Left colon (tissue), 2 donors: Measurements from ENCODE around the gene ITSN2. TPM values are rescaled to one million over a fixed set of nuclear protein-coding genes. Genes with fewer than 3 reads are reported as not detected.

Experiments used
- ATAC-seq: fragments of 200-7000 bp; cut with Tn5 transposase; one replicate; pipeline ENCODE4 v1.9.1; 2020; ENCODE audit warnings: mild to moderate bottlenecking, moderate library complexity
- DNase-seq, 2 donors: peaks; one replicate each; pipeline ENCODE4 v3.0.0-alpha.2; 2020
- intact Hi-C, 2 donors: fragments of 100-400 bp; cut with DNase I in 1 of 2; cut with micrococcal nuclease in 1 of 2; formaldehyde crosslinking; loops; one replicate each; pipeline versions ENCODE4 v1.11.2 to v1.14.0; 2022; cut with DNase I, micrococcal nuclease
- total RNA-seq, 2 donors: library from RNA; stranded (reverse); fragmentation: NEBNext Ultra II Directional; extraction: Animal tissue kit (Norgen Biotek cat#: 25700); gene quantifications; one replicate each; pipeline ENCODE4 v1.2.1, GENCODE V29; 2021
- donor health status: DM: no; HTN: no; CAD: no.
- donor health status: DM: yes; HTN: yes; CAD: no.

ITSN2 gene
- total RNA-seq, 2 donors from 2014 or later, result 52.6 to 54.6 TPM

GRCh38 chr2:24241528-24241927 is 118.8 kb downstream of the ITSN2 start:
- DNase-seq, result no peak
- intact Hi-C loops, result no loop called here
- ATAC-seq, result no peak

DNA sequence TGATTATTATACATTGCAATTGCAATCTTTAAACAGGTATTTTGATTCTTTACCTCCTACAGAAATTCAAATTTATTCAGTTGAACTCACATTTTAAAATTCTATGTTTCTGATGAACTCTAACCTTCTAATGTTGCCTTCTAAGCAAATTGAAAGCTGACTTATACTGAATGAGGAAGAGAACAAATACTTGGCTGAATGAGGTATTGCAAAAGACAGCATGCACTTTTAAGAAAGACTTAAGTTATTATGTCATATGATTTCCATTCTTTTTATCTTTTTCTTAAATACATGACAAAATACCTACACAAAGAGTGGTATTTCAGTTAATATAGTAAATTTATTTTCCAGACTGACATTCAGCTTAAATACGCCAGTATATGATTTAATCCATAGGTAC is 120.8 kb downstream of the ITSN2 start:
- intact Hi-C loops, result no loop called here
- ATAC-seq, result no peak
- no peak for DNase-seq

GRCh38 chr2:24238158-24238557 is 122.2 kb downstream of the ITSN2 start:
- ATAC-seq (no peak), DNase-seq (no peak)
- intact Hi-C loops, result no loop called here

DNA sequence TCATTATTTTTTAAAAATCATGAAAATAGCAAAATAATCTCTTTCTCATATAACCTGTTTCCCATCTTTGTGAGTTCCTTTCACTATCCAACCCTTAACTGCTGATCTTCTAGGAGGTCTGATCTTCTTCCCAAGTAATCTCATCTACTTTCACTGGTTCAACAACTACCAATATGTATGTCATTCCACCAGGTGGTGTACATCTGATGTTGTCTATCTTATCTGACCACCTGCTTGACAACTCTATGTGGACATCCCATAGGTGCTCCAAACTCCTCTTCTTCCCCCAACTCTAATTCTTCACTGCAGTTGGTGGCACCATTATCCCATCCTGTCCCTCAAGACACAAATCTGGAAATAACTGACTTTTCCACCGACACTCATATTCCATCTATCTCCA is 123.0 kb downstream of the ITSN2 start:
- DNase-seq (no peak), ATAC-seq (no peak)
- intact Hi-C loops, result no loop called here

- intact Hi-C loops, result no loop called here
- no peak for ATAC-seq
- no peak for DNase-seq
These were observed 127.0 kb downstream of the ITSN2 start for GRCh38 chr2:24233321-24233720.

DNA sequence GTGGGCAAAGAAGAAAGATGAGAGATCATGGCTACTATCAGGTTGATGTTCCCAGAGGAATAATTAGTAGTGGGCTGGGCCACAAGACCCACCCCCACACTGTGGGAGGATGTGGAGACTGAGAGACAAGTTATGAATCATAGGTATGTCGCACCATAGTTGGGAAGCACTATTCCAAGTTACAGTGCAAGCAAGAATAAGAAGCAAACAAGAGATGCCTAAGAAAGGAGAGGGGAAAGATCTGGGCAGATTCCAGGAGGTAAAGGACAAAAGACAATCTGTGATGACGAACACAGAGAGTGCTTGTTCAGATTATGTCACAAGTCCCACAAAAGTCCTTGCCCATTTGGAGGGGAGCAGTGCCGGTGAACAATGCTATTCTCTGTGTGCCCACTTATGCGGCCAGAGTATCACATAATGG is 128.9 kb downstream of the ITSN2 start:
- ATAC-seq, result no peak
- intact Hi-C loops, result no loop called here

DNA sequence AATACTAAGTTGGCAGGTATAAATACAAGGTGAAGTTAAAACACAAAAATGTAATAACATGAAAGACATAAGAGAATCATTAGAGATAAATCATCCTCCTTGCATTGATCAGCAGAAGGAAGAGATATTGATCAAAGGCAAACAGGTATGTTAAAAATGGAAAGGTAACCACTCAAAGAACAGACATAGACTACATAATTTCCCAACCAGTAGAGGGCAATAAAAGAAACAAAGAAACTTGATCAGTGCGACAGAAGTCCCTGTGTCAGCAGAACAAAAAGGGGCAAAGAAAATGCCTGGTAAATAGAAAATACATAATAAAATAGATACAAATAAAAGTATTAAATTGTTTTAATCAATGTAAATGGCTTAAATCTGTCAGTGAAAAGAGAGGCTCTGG is 131.9 kb downstream of the ITSN2 start:
- intact Hi-C loops, result no loop called here
- no peak for ATAC-seq
- DNase-seq, result no peak

More for the DNA sequence above, 128.9 kb downstream of the ITSN2 start:
- no peak for DNase-seq

DNA sequence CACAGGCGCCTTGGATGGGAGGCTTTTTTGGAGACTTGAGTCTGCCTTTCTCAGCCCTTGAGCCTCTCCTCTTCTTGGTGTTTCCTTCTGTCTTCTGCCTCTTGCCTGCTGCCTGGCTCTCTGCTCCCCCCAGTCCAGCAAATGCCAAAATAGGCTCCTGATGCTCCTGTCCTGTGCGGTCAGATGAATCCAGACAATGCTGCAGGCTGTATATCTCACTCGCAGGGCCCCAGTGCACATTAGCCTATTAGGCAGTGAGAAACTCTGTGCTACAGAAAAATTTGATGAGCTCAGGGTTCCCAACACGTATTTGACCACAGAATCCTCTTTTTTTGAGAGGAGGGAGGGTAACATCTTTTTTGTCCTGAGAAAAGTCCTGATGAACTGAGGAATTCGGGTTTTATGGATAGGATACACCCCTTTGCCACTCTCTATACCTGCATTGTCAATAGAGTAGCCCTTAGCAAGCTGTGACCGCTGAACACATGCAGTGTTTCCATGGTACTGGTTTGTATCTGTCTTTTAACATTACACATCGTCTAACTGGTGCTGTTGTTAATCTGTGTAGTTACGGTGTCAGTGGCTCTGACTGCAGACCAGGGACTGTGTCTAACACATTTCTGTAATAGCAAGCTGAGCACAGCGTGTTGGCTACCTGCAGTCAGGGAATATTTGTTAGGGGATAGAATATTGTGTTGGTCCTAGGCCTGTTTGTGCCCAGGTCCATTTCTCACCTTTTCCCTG is 134.7 kb downstream of the ITSN2 start:
- DNase-seq (no peak), ATAC-seq (no peak)
- intact Hi-C loops, result no loop called here

GRCh38 chr2:24222946-24223345 is 137.4 kb downstream of the ITSN2 start:
- intact Hi-C loops, result no loop called here
- DNase-seq (no peak), ATAC-seq (no peak)

DNA sequence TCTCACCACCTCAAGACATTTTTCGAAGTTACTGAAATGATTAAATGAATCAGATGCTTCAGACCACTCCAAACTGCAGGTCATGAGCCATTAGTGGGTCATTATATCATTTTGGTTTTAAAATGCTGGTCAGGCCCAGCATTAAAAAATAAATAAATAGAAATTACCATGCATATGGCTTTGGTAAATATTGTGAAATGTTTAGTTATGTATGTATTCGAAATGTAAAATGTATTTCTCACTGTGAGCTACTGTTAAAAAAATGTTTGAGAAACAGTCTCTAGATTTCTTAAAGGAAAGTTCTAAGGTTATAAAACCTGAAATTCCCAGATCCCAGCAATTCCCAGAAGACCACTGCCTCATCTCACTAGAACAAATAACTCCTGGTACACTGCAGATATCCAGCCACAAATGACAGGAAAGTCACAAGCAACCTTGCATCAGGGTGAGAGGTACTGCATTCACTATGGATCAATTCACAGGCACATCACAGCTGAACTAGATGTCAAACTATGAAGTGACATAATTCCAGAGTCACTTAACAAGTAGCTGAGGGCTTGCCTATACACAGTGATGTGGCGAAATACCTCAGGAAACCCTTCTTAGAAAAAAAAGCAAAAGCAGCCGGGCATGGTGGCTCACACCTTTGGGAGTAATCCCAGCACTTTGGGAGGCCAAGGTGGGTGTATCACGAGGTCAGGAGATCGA is 138.8 kb downstream of the ITSN2 start:
- DNase-seq (no peak), ATAC-seq (no peak)
- intact Hi-C loops, result no loop called here

DNA sequence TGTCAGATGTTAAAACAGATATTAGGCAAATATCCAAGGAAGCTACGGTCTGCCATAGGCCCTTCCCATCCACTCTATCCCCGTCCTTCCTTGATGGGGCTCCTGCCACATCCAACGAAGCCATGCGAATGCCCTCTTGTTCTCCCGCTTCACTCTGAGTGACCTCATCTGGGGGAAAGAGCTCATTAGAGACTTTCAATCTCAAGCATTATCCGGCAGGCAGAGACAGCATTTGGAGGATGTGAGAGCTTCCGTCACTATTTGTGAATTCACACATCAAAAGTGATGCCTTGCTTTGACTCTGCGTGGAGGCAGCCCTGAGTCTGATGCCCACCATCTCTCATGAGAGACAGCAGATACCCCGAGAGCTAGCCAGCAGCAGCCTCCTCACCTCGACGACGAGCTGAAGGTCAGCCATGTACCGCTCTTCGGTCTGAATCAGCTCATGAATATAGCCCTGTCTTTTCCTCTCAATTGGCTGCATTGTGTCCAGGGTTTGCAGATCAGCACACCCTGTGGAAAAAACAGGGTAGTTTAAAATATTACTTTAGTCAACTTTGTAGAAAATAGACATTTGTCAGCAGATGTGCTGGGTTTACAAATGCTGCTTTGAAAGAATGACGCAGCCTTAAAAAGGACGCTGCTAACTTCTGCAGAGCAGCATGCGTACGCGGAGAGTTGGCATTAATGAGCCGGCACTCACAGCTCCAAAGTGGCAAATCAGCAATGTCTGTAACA is 139.6 kb downstream of the ITSN2 start:
- intact Hi-C loops, result no loop called here
- DNase-seq, result no peak
- ATAC-seq, result no peak

- no peak for ATAC-seq
- intact Hi-C loops, result loop anchor here in 1 of 2 donors (10.0 kb wide), 1 partner anchor 170 kb away; no protein-coding TSS in a partner anchor
- DNase-seq, result no peak
These were observed 145.5 kb downstream of the ITSN2 start for GRCh38 chr2:24214880-24215279.

DNA sequence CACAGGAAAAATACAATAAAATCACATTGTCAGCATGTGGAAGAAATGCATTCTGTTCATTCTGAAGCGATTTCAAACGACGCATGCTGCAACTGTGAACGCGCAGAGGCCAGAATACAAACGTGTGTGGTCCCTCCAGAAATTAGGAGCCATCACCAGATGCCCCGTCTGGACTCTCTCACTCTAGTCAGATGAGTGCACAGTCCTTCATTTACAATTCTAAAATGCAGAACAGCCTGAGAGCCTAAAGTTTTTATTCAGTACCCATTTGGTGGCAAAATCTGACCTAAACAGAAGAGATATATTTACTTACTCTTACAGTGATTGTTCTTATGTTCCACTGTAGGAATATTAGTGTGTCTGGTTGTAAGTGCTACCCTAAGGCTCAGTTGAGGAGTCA is 148.9 kb downstream of the ITSN2 start:
- DNase-seq (no peak), ATAC-seq (no peak)
- intact Hi-C loops, result loop anchor here in 1 of 2 donors (10.0 kb wide), 1 partner anchor 173 kb away; no protein-coding TSS in a partner anchor

DNA sequence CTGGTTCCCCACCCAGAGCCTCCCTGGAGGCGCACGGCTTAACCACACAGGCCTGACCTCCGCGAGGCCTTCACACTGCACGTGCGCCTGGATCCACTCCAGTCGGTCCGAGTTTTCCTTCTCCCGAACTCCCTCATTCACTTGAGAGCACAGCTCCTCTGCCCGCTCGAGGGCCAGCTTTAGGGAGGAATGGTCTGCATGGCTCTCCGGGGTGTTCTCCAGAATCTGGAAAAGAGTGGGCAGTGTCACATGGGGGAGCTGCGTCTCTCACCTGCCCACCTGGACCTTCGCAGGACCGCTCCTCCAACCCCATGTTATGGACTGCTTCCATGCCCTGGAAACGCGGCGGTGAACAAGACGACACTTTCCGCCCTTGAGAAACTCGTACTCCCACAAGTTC is 149.6 kb downstream of the ITSN2 start:
- DNase-seq (no peak), ATAC-seq (no peak)
- intact Hi-C loops, result loop anchor here in 1 of 2 donors (10.0 kb wide), 1 partner anchor 174 kb away; no protein-coding TSS in a partner anchor

DNA sequence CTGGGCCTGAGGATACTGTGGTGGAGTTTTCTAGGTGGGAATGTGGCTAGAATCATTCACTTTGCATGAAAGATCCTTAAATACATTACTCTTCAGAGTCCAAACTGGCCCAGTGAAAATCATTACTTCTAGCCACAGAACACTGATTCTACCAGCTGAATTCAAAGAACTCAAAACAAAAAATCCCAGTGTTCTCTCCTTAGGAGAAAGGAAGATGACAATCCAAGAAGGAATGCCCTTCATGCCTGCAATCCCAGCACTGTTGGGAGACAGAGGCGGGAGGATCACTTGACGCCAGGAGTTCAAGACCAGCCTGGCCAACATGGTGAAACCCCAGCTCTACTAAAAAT is 150.3 kb downstream of the ITSN2 start:
- intact Hi-C loops, result loop anchor here in 1 of 2 donors (10.0 kb wide), 1 partner anchor 175 kb away; no protein-coding TSS in a partner anchor
- DNase-seq (no peak), ATAC-seq (no peak)

DNA sequence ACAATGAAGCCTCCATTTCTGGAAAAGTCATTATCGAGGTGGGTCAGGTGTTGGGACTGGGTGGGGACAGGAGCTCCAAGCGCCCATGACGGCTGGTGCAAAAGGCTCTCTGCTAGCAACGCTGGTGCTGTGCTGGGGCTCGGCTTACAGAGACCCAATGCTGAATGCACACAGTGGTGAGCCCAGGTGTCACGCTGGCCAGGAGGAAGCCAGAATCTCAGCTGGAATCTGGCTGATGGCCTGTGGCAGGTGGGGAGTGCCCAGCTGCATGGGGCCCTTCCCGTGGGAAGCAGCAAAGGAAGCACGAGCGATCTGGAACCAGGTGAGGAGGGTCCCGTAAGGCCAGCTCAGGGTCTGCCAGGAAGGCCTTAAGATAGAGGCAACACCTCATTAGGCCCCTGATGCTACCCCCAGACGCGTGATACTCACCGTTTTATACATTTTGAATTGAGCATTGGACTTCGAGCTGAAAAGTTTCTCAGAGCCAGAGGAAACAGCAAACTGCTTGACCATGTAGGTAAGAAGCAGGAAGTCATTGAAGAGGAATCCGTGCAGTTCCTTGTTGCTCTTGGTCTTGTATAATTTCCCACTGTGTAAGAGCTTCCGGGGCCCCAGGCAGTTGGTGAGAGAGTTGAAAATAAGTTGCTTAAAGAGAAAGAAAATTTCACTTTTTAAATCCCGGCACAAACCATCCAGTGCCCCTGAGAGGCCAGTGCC is 150.8 kb downstream of the ITSN2 start:
- DNase-seq (no peak), ATAC-seq (no peak)
- intact Hi-C loops, result loop anchor here in 1 of 2 donors (10.0 kb wide), 1 partner anchor 175 kb away; no protein-coding TSS in a partner anchor

- DNase-seq (no peak), ATAC-seq (no peak)
- intact Hi-C loops, result no loop called here
These were observed 151.8 kb downstream of the ITSN2 start for GRCh38 chr2:24208490-24208889.

GRCh38 chr2:24207359-24207758 is 153.0 kb downstream of the ITSN2 start:
- intact Hi-C loops, result no loop called here
- ATAC-seq (no peak), DNase-seq (no peak)

GRCh38 chr2:24206714-24207113 is 153.6 kb downstream of the ITSN2 start:
- intact Hi-C loops, result no loop called here
- no peak for DNase-seq
- ATAC-seq, result no peak
